ENCODE results near the gene CHAF1B.

CHAF1B gene

DNA sequence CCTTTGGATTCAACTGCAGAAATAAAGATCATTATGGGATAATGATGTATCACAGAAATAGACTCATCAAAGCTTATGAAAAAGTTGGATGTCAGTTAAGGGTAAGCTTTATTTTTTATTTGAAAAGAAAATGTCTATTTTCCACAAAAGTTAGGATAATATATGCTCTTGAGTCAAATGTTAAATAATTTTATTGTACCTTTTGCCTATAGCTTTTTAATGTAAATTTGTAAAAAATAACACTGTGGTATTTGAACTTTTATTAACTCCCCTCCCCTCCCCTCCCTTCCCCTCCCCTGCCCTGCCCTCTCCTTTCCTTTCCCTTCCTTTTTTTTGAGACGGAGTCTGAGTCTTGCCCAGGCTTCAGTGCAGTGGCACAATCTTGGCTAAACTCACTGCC is 40.3 kb upstream of the CHAF1B start:
- H3K27me3 ChIP-seq (ENCODE audit: control insufficient read depth, low read length), result no peaks in the 10 kb centered on the region
- H3K4me3 ChIP-seq (ENCODE audit: low read length), result no peak overlapping the region
- no peaks in the 10 kb centered on the region for H3F3A ChIP-seq (ENCODE audit: control insufficient read depth, insufficient read depth)
- H3K4me2 ChIP-seq (ENCODE audit: low read length), result no peak overlapping the region
- no peaks in the 10 kb centered on the region for H3K9me3 ChIP-seq (ENCODE audit: control insufficient read depth, insufficient read depth, low read length)
- H4K20me1 ChIP-seq (ENCODE audit: control insufficient read depth, insufficient read depth, low read depth, low read length), result no peaks in the 10 kb centered on the region
- no peaks in the 10 kb centered on the region for H3K4me1 ChIP-seq (ENCODE audit: control insufficient read depth, low read length)
- H3K9me2 ChIP-seq (replicated peaks; ENCODE audit: control insufficient read depth, low read length), result no peaks in the 10 kb centered on the region
- peaks cover 50% of the 10 kb centered on the region for H3K36me3 ChIP-seq (ENCODE audit: control insufficient read depth, low read length)
- H3K79me2 ChIP-seq (ENCODE audit: control insufficient read depth, low read length), result no peaks in the 10 kb centered on the region
- no peak overlapping the region for H3K27ac ChIP-seq (ENCODE audit: low read depth, low read length)
- TF ChIP-seq CTCF (IDR thresholded peaks at IDR 0.05; ENCODE audit: low read depth, low read length, poor library complexity, severe bottlenecking) (no peak), EZH2phosphoT487 (IDR thresholded peaks at IDR 0.05; ENCODE audit: borderline replicate concordance, low read length) (no peak)

DNA sequence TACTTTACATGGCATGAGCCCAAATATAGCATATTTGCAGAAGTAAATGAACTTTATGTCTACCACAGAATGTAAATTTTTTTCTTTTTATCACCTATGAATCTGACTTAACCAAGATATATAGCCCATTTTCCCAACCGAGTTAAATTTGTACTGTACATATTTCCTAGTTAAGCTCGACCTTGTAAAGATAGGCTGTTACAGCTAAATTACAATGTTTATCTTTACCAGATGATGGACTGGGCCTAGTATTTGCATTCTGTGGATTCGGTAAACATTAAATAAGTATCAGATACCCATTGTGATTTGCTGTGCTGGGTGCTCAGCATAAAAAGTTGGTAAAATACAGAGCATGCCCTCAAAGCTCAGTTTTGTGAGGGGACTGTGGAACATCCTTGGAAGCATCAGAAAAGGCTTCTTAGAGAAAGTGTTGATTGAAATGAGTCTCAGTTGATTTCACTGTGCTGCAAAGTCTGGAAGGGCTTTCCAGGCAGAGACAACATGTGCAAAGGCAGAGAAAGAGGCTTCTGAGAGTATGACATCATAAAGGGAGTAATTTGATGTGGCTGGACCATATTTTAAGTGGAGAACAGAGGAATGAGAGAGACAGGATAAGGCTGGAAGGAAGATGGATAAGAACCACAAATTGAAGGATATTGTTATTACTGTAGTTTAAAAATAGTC is 37.8 kb upstream of the CHAF1B start:
- no peaks in the 10 kb centered on the region for H3K27me3 ChIP-seq (ENCODE audit: control insufficient read depth, low read length)
- H3K79me2 ChIP-seq (ENCODE audit: control insufficient read depth, low read length), result no peaks in the 10 kb centered on the region
- H3K9me2 ChIP-seq (replicated peaks; ENCODE audit: control insufficient read depth, low read length), result no peaks in the 10 kb centered on the region
- H3K4me2 ChIP-seq (ENCODE audit: low read length), result no peak overlapping the region
- no peaks in the 10 kb centered on the region for H3K4me1 ChIP-seq (ENCODE audit: control insufficient read depth, low read length)
- H3K9me3 ChIP-seq (ENCODE audit: control insufficient read depth, insufficient read depth, low read length), result no peaks in the 10 kb centered on the region
- H4K20me1 ChIP-seq (ENCODE audit: control insufficient read depth, insufficient read depth, low read depth, low read length), result no peaks in the 10 kb centered on the region
- H3K27ac ChIP-seq (ENCODE audit: low read depth, low read length), result no peak overlapping the region
- no peaks in the 10 kb centered on the region for H3F3A ChIP-seq (ENCODE audit: control insufficient read depth, insufficient read depth)
- TF ChIP-seq EZH2phosphoT487 (IDR thresholded peaks at IDR 0.05; ENCODE audit: borderline replicate concordance, low read length), result no peak
- H3K36me3 ChIP-seq (ENCODE audit: control insufficient read depth, low read length), result peaks cover 50% of the 10 kb centered on the region
- no peak overlapping the region for H3K4me3 ChIP-seq (ENCODE audit: low read length)

GRCh38 chr21:36347962-36348328 is 37.2 kb upstream of the CHAF1B start:
- no peaks in the 10 kb centered on the region for H3K27me3 ChIP-seq (ENCODE audit: control insufficient read depth, low read length)
- peaks cover 52% of the 10 kb centered on the region for H3K36me3 ChIP-seq (ENCODE audit: control insufficient read depth, low read length)
- H3K9me3 ChIP-seq (ENCODE audit: control insufficient read depth, insufficient read depth, low read length), result no peaks in the 10 kb centered on the region
- H3K4me2 ChIP-seq (ENCODE audit: low read length), result no peak overlapping the region
- no peak overlapping the region for H3K4me3 ChIP-seq (ENCODE audit: low read length)
- H3K27ac ChIP-seq (ENCODE audit: low read depth, low read length), result no peak overlapping the region
- H3K79me2 ChIP-seq (ENCODE audit: control insufficient read depth, low read length), result no peaks in the 10 kb centered on the region
- TF ChIP-seq EZH2phosphoT487 (IDR thresholded peaks at IDR 0.05; ENCODE audit: borderline replicate concordance, low read length), result no peak
- no peak for TF ChIP-seq CTCF (IDR thresholded peaks at IDR 0.05; ENCODE audit: low read depth, low read length, poor library complexity, severe bottlenecking)
- no peaks in the 10 kb centered on the region for H3K9me2 ChIP-seq (replicated peaks; ENCODE audit: control insufficient read depth, low read length)
- H3F3A ChIP-seq (ENCODE audit: control insufficient read depth, insufficient read depth), result no peaks in the 10 kb centered on the region
- no peaks in the 10 kb centered on the region for H4K20me1 ChIP-seq (ENCODE audit: control insufficient read depth, insufficient read depth, low read depth, low read length)
- no peaks in the 10 kb centered on the region for H3K4me1 ChIP-seq (ENCODE audit: control insufficient read depth, low read length)

GRCh38 chr21:36349315-36349714 is 35.9 kb upstream of the CHAF1B start:
- Histone ChIP-seq H3K27me3 (ENCODE audit: control insufficient read depth, low read length) (no peaks in the 10 kb centered on the region), H3K9me2 (replicated peaks; ENCODE audit: control insufficient read depth, low read length) (no peaks in the 10 kb centered on the region), H3K4me2 (ENCODE audit: low read length) (no peak overlapping the region), H3K4me3 (ENCODE audit: low read length) (no peak overlapping the region), H3K4me1 (ENCODE audit: control insufficient read depth, low read length) (no peaks in the 10 kb centered on the region), H4K20me1 (ENCODE audit: control insufficient read depth, insufficient read depth, low read depth, low read length) (no peaks in the 10 kb centered on the region), H3K36me3 (ENCODE audit: control insufficient read depth, low read length) (peaks cover 49% of the 10 kb centered on the region), H3F3A (ENCODE audit: control insufficient read depth, insufficient read depth) (no peaks in the 10 kb centered on the region), H3K9me3 (ENCODE audit: control insufficient read depth, insufficient read depth, low read length) (no peaks in the 10 kb centered on the region), H3K79me2 (ENCODE audit: control insufficient read depth, low read length) (no peaks in the 10 kb centered on the region), H3K27ac (ENCODE audit: low read depth, low read length) (no peak overlapping the region)
- TF ChIP-seq EZH2phosphoT487 (IDR thresholded peaks at IDR 0.05; ENCODE audit: borderline replicate concordance, low read length), result no peak

Measured in DOHH2 (cell line).